OCI-LY7 (cell line): ENCODE results near the gene MEF2D. TPM values are rescaled to one million over a fixed set of nuclear protein-coding genes. Genes with fewer than 3 reads are reported as not detected.
A peak's percentile ranks its signal among the peaks of the same experiment; 100 is the strongest.

Experiments used
- BruUV-seq: library from RNA; stranded (reverse); fragments of 400-500 nt; replicated peaks from 2 replicates; lab custom pipeline; 2021; lab: Mats Ljungman, UMichigan
- CTCF ChIA-PET: fragments of 300-600 bp; sonication (Branson Sonifier 250); formaldehyde crosslinking; loops from one replicate; lab custom pipeline; 2022; ENCODE audit warnings: antibody characterized with exemption; ENCODE audit not compliant: unreplicated experiment; lab: Charles Lee
- POLR2A ChIA-PET: fragments of 300-600 bp; sonication (Branson Sonifier 250); formaldehyde crosslinking; loops from one replicate; lab custom pipeline; 2022; ENCODE audit warnings: antibody characterized with exemption; lab: Charles Lee
- DNase-seq: peaks from one replicate; pipeline ENCODE4 v3.0.0-alpha.2; 2015; ENCODE audit warnings: low spot score
- H2AFZ ChIP-seq: fragments of 200-600 bp; sonication (generic), shearing (Covaris generic); 2 replicates; pipeline ENCODE4 v1.6.1; 2014; ENCODE audit warnings: mild to moderate bottlenecking, antibody characterized with exemption, low read length, moderate library complexity
- H3K27ac ChIP-seq: fragments of 200-600 bp; sonication (generic); 2 replicates; pipeline ENCODE4 v1.5.1; 2014; ENCODE audit warnings: mixed run types, low read depth, mild to moderate bottlenecking, moderate library complexity, low read length, inconsistent platforms; ENCODE audit not compliant: poor library complexity, severe bottlenecking
- H3K36me3 ChIP-seq: fragments of 200-600 bp; sonication (generic); 2 replicates; pipeline ENCODE4 v1.6.1; 2014; ENCODE audit warnings: mild to moderate bottlenecking, antibody characterized with exemption, low read length, moderate library complexity, mixed read lengths; ENCODE audit not compliant: insufficient read depth
- H3K4me1 ChIP-seq: fragments of 200-600 bp; sonication (generic); 2 replicates; pipeline ENCODE4 v1.5.1; 2014; ENCODE audit warnings: mild to moderate bottlenecking, low read length; ENCODE audit not compliant: insufficient read depth, poor library complexity, severe bottlenecking
- H3K4me2 ChIP-seq: fragments of 200-600 bp; sonication (generic); 2 replicates; pipeline ENCODE4 v1.6.1; 2014; ENCODE audit warnings: mild to moderate bottlenecking, low read length
- H3K4me3 ChIP-seq: fragments of 200-600 bp; sonication (generic); 2 replicates; pipeline ENCODE4 v1.5.1; 2014; ENCODE audit warnings: mild to moderate bottlenecking, low read depth, low read length; ENCODE audit not compliant: poor library complexity, severe bottlenecking
- H3K79me2 ChIP-seq: fragments of 200-600 bp; sonication (generic); 2 replicates; pipeline ENCODE4 v1.6.1; 2016; ENCODE audit warnings: low read depth, mild to moderate bottlenecking, low read length, moderate library complexity, mixed read lengths; ENCODE audit not compliant: insufficient read depth
- H3K9me2 ChIP-seq: fragments of 200-600 bp; sonication (generic); 2 replicates; pipeline ENCODE4 v1.6.1; 2016; ENCODE audit warnings: mild to moderate bottlenecking, low read length, mixed read lengths; ENCODE audit not compliant: insufficient read depth
- H3K9me3 ChIP-seq: fragments of 200-600 bp; sonication (generic); 2 replicates; pipeline ENCODE4 v1.6.1; 2014; ENCODE audit warnings: mild to moderate bottlenecking, mixed run types, low read length, mixed read lengths
- H4K20me1 ChIP-seq: fragments of 200-600 bp; sonication (generic); 2 replicates; pipeline ENCODE4 v1.6.1; 2014; ENCODE audit warnings: mild to moderate bottlenecking, antibody characterized with exemption, low read length, moderate library complexity, mixed read lengths; ENCODE audit not compliant: insufficient read depth
- CTCF ChIP-seq: fragments of 200-600 bp; sonication (generic); conservative IDR thresholded peaks from 2 replicates; pipeline ENCODE4 v1.5.1; 2014; ENCODE audit warnings: mild to moderate bottlenecking, antibody characterized with exemption, low read length, moderate library complexity, mixed read lengths
- EZH2phosphoT487 ChIP-seq: fragments of 200-600 bp; sonication (generic); IDR thresholded peaks from 2 replicates; pipeline ENCODE4 v1.6.1; 2018; ENCODE audit warnings: low read depth, borderline replicate concordance, mild to moderate bottlenecking, mixed run types, antibody characterized with exemption, low read length, moderate library complexity, mixed read lengths
- intact Hi-C: fragments of 100-400 bp; cut with micrococcal nuclease; formaldehyde crosslinking; loops from one replicate; pipeline ENCODE4 v1.10.0; 2022; ENCODE audit not compliant: unreplicated experiment
- total RNA-seq, 2 experiments: library from RNA; depleted of rRNA in 1 of 2; stranded (reverse); fragments of >200 nt in 1 of 2; shearing (Covaris generic) in 1 of 2; gene quantifications; 2 replicates each; pipeline ENCODE4 v1.2.3, GENCODE V29; 2014 to 2022

MEF2D gene
- total RNA-seq, 2 experiments from 2014 or later: 42.7 to 92.3 TPM

GRCh38 chr1:156549390-156549789 is 48.8 kb upstream of the MEF2D start:
- POLR2A ChIA-PET: no interaction called here

GRCh38 chr1:156547982-156548381 is 47.4 kb upstream of the MEF2D start:
- Histone ChIP-seq H3K9me2 (no peaks in the 10 kb centered on the region), H3K4me3 (no peak overlapping the region), H3K4me1 (peaks cover 24% of the 10 kb centered on the region), H4K20me1 (no peaks in the 10 kb centered on the region), H3K27ac (no peak overlapping the region), H3K9me3 (no peaks in the 10 kb centered on the region), H2AFZ (no peak overlapping the region), H3K36me3 (peaks cover 23% of the 10 kb centered on the region), H3K4me2 (no peak overlapping the region), H3K79me2 (no peaks in the 10 kb centered on the region)
- TF ChIP-seq EZH2phosphoT487 (no peak), CTCF (no peak)
- DNase-seq: no peak
- POLR2A ChIA-PET: no interaction called here
- CTCF ChIA-PET: interaction anchor here (0.6 kb wide), 1 partner anchor 402 kb away, joined by 4 read pairs; no protein-coding TSS in a partner anchor
- intact Hi-C loops: no loop called here
- BruUV-seq: no TSS peak

More at GRCh38 chr1:156549390-156549789, 48.8 kb upstream of the MEF2D start:
- H3K79me2 ChIP-seq: no peaks in the 10 kb centered on the region
- no TSS peak for BruUV-seq
- peaks cover 32% of the 10 kb centered on the region for H3K4me1 ChIP-seq
- H2AFZ ChIP-seq: no peak overlapping the region
- DNase-seq: no peak
- H3K4me3 ChIP-seq: no peak overlapping the region
- no peak overlapping the region for H3K4me2 ChIP-seq
- CTCF ChIA-PET: no interaction called here
- H3K9me2 ChIP-seq: no peaks in the 10 kb centered on the region
- no peaks in the 10 kb centered on the region for H4K20me1 ChIP-seq
- H3K36me3 ChIP-seq: peaks cover 24% of the 10 kb centered on the region
- H3K9me3 ChIP-seq: no peaks in the 10 kb centered on the region
- intact Hi-C loops: no loop called here
- no peak for TF ChIP-seq EZH2phosphoT487
- no peak for TF ChIP-seq CTCF
- H3K27ac ChIP-seq: no peak overlapping the region

- POLR2A ChIA-PET: no interaction called here
- Histone ChIP-seq H3K4me1 (peaks cover 18% of the 10 kb centered on the region), H3K9me2 (no peaks in the 10 kb centered on the region), H3K4me2 (no peak overlapping the region), H4K20me1 (no peaks in the 10 kb centered on the region), H2AFZ (no peak overlapping the region), H3K9me3 (no peaks in the 10 kb centered on the region), H3K79me2 (no peaks in the 10 kb centered on the region), H3K27ac (no peak overlapping the region), H3K4me3 (no peak overlapping the region), H3K36me3 (peaks cover 23% of the 10 kb centered on the region)
- CTCF ChIA-PET: interaction anchor here (0.6 kb wide), 1 partner anchor 402 kb away, joined by 4 read pairs; no protein-coding TSS in a partner anchor
- no TSS peak for BruUV-seq
- intact Hi-C loops: no loop called here
- DNase-seq: no peak
- TF ChIP-seq EZH2phosphoT487: no peak
- TF ChIP-seq CTCF: 0 out of 2 replicates have a peak, but pooled peaks have one; percentile 16
Measured at GRCh38 chr1:156547434-156547833, 46.9 kb upstream of the MEF2D start.
